HuH-7.5 (cell line): ENCODE results near the gene ZNF488.
"Not testable (repeated sequence)": the region's sequence is repeated elsewhere in the genome, so short reads cannot be mapped to it uniquely, and the experiment has no call there.

Experiments used
- DNase-seq: peaks from one replicate; pipeline ENCODE4 v3.0.0; 2011; ENCODE audit warnings: low spot score

Gene ZNF488

GRCh38 chr10:47409866-47410256 is 25.8 kb upstream of the ZNF488 start:
- no peak for DNase-seq

GRCh38 chr10:47409171-47409865 is 25.2 kb upstream of the ZNF488 start:
- no peak for DNase-seq

- DNase-seq: no peak
Measured at GRCh38 chr10:47408606-47409005, 24.5 kb upstream of the ZNF488 start.

GRCh38 chr10:47406870-47407691 is 23.0 kb upstream of the ZNF488 start:
- peak; percentile 18 for DNase-seq

GRCh38 chr10:47406548-47406869 is 22.4 kb upstream of the ZNF488 start:
- no peak for DNase-seq

- no peak for DNase-seq
Measured at GRCh38 chr10:47405857-47406547, 21.9 kb upstream of the ZNF488 start.

GRCh38 chr10:47404937-47405336 is 20.8 kb upstream of the ZNF488 start:
- no peak for DNase-seq

- no peak for DNase-seq
Measured at GRCh38 chr10:47404446-47404845, 20.4 kb upstream of the ZNF488 start.

GRCh38 chr10:47403446-47404318 is 19.6 kb upstream of the ZNF488 start:
- DNase-seq: no peak

GRCh38 chr10:47402641-47403301 is 18.7 kb upstream of the ZNF488 start:
- no peak for DNase-seq

GRCh38 chr10:47401874-47402640 is 18.0 kb upstream of the ZNF488 start:
- DNase-seq: no peak

GRCh38 chr10:47401210-47401609 is 17.1 kb upstream of the ZNF488 start:
- no peak for DNase-seq

GRCh38 chr10:47400786-47401185 is 16.7 kb upstream of the ZNF488 start:
- DNase-seq: no peak

- no peak for DNase-seq
Measured at GRCh38 chr10:47400251-47400650, 16.2 kb upstream of the ZNF488 start.

GRCh38 chr10:47397256-47397655 is 13.2 kb upstream of the ZNF488 start:
- no peak for DNase-seq

GRCh38 chr10:47396311-47396717 is 12.2 kb upstream of the ZNF488 start:
- no peak for DNase-seq

- no peak for DNase-seq
Measured at GRCh38 chr10:47389619-47390018, 5.5 kb upstream of the ZNF488 start.

GRCh38 chr10:47388879-47389278 is 4.8 kb upstream of the ZNF488 start:
- no peak for DNase-seq

GRCh38 chr10:47386104-47386503 is 2.0 kb upstream of the ZNF488 start:
- DNase-seq: not testable (repeated sequence)

GRCh38 chr10:47383261-47384147 is 589 bp downstream of the ZNF488 start:
- DNase-seq: no peak
